ENCODE measurements around the gene DHRS3.
"Not testable (repeated sequence)": the region's sequence is repeated elsewhere in the genome, so short reads cannot be mapped to it uniquely, and the experiment has no call there.

- not testable (repeated sequence) for TF ChIP-seq CTCF, POLR2A, EP300, POLR2AphosphoS5 (IDR thresholded peaks at IDR 0.05)
Observed at GRCh38 chr1:12645401-12645800, 27.4 kb upstream of the DHRS3 start.
